Renal cortical epithelial cell (primary cell): ENCODE measurements around the gene LRRC63. TPM values are rescaled to one million over a fixed set of nuclear protein-coding genes. Genes with fewer than 3 reads are reported as not detected.

ENCODE experiments used
- DNase-seq: peaks from one replicate; pipeline ENCODE4 v3.0.0-alpha.2; 2011; ENCODE audit warnings: low read depth
- total RNA-seq: library from RNA; depleted of rRNA; stranded (reverse); fragments of >200 nt; gene quantifications from 2 replicates; pipeline ENCODE4 v1.2.3, GENCODE V29; 2014

LRRC63 gene
- total RNA-seq, 1 donor from 2014 or later: 0.20 TPM

DNA sequence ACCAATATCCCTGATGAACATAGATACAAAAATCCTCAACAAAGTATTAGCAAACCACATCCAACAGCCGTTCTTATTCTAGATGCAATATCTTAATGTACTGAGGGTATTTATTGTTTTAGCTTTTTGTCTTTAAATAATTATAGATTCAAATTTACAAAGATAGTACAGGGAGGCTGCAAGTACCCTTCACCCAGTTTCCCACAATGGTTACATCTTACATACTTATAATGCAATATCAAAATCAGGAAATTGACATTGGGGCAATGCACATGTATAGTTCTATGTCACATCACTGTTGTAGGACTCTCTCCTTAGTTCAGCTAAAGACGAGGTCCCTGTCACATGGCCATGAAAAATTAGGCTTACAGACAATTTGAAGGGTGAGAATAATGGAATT, 99.5 kb downstream of the LRRC63 start:
- no peak for DNase-seq

DNA sequence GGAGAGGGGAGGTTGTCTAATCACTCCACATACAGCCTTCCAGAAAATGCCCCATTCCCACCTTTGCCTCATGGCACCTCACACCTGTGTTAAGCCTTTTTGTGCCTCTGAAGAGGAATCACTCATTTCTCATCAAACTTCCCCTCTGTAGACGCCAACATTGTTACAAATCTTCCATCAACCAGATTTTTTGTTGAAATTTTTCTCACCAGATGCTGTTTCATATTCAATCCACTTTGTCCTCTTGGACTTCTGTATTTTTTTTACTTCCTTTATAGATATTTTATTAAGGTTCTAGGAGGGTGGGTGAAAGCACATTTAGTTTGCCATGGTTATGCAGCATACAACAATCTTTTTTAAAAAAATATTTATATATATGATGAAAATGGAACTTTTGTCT, 101.3 kb downstream of the LRRC63 start:
- DNase-seq: no peak

DNA sequence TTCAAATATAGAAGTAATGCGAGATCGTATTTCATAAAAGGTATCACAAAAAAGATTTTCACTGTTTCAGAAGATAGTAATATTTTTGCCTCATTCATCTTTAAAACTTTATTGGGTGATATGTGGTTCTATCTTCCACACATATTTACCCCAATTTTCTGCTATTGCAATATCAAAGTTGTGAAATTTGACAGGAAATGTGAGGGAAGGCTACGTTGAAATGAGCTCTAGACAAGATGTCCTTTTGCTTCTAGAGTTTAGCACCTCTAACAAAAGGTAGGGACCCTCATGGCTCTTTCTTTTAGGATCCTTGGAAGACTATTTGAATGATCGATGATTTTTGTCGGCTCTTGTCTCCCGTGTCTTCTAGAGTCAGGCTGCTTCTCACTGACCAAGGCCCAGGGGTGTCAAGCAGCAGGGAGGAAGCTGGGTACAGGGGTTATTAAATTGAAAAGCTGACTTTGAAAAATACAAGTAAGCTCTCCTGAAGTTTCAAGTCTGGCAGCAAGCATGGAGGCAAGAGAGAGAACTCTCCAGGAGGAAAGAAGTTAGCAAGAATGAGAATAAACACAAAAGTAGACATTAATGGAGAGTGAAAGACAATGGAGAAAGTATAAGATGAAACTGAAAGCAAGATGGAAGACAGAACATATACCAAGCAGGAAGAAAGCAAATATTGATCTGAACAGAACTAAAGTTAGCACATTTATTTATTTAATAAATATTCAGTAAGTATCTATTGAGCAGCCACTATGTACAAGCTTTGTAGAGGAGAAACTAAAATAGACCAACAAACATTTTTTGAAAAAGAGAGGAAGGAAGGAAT, 101.9 kb downstream of the LRRC63 start:
- DNase-seq: no peak

DNA sequence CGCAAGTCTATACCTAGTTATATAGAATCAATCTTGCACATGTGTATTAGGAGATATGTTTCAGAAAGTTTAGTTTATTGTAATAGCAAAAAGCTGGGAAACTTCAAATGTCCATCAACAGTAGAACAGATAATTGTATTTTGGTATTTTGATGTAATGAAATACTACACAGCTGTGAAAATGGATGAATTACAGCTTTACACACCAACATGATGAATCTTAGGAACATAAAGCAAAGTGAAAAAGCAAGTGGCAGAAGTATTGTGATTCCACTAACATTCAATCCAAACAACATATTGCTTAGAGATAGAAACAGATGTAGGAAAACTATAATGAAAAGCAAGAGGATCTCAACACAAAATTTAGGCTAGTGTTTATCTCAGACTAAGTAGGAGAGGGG, 102.9 kb downstream of the LRRC63 start:
- DNase-seq: no peak

DNA sequence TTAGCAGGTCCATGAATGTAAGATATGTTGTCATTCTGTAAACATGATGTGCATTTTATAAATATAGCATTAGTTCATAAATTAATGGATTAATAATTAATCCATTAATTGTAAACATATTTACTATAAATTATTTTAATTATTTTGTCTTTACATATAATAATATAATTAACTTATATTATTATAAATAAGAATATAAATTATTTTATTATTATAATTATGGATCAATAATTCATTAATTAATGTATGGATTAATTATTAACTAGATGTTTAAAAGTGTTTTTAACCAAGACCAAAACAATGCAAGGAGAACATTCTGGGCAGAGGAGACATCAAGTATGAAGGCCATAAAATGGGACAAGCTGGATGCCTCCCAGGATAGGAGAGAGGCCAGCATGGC, 103.3 kb downstream of the LRRC63 start:
- no peak for DNase-seq

DNA sequence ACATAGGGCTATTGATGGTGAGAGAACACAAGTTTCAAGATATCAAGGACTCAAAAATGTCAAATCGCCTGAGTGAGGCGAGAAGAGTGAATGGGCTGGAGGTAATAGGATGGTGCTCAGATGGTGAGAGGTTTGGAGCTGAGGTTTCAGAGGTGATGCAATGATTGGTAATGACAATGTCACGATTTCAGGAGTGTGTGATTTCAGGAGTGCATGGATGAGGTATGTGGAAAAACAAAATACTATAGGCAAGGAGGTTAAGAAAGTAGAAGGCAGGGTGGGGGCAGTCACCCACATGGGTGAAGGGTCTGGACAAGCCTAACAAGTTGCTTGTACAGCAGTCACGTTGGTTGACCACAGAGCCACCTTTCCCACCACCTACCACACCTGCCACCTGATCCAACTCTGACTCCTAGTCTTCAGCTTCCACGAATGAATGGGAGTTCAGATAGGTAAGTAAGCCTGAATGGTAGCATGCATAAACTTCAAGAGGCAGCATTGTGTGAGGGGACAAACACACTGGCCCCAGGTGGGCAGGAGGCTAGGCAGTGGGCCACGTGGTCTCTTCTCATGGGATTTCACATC, 103.9 kb downstream of the LRRC63 start:
- DNase-seq: no peak

DNA sequence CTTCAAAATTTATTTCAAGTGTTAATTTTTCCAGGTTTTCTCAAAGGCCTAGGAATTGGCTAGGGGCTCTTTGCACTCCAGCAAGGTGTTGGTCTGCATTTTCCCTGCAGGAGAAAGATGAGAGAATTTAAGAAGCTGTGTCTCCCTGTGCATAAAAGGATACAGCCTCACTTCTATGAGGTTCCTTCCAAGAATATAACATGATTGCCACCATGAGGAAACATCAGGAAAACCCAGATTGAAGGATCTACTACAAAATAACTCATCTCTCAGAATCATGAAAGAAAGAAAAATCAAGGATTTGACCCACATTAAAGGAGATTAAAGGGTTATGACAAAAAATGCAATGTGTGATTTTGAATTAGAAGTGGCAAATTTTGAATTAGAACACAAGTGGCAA, 105.4 kb downstream of the LRRC63 start:
- DNase-seq: peak; percentile 31

DNA sequence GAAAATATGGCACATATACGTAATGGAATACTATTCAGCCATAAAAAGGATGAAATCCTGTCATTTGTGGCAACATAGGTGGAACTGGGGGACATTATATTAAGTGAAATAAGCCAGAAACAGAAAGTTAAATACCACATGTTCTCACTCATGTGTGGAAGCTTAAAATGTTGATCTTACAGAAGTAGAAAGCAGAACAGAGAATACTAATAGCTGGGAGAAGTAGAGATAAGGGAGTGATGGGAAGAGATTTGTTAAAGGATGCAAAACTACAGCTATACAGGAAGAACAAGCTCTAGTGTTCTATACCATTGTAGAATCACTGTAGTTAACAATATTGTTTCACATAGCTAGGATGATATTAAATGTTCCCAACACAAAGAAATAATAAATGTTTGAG, 107.3 kb downstream of the LRRC63 start:
- no peak for DNase-seq

DNA sequence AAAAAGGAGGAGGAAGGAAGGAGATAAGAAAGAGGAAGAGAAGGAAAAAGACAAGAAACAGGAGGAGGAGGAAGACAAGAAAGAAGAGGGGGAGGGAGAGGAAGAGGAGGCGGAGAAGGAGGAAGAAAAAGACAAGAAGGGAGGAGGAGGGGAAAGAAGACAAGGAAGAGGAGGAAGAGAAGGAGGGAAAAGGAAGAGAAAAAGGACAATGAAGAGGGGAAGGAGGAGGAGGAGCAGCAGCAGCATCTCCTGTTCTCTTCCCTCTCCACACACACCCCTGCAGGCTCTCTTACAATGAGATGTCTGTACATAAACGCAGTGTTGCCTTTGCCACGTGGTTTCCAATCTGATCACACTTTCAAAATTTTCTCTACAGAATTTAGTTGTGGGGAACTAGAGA, 108.7 kb downstream of the LRRC63 start:
- no peak for DNase-seq

DNA sequence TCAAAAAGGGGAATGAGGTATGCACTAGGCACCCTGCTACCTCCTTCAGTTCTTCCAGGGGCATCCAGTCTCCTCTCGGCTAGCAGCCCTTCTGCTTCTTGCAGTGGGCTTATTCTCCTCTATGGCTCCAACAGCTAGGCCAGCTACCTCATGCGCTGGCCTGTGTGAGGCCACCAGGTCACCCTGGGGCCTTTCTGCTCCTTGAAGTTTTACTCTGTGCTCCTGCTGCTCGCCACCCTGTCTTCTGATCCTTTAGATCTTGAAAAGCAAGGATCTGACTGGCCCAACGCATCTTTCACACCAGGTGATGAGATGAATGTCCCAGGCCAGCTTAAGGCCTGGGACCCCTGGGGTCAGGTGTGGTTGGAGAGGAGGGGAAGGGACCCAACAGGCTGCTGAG, 109.1 kb downstream of the LRRC63 start:
- DNase-seq: no peak

DNA sequence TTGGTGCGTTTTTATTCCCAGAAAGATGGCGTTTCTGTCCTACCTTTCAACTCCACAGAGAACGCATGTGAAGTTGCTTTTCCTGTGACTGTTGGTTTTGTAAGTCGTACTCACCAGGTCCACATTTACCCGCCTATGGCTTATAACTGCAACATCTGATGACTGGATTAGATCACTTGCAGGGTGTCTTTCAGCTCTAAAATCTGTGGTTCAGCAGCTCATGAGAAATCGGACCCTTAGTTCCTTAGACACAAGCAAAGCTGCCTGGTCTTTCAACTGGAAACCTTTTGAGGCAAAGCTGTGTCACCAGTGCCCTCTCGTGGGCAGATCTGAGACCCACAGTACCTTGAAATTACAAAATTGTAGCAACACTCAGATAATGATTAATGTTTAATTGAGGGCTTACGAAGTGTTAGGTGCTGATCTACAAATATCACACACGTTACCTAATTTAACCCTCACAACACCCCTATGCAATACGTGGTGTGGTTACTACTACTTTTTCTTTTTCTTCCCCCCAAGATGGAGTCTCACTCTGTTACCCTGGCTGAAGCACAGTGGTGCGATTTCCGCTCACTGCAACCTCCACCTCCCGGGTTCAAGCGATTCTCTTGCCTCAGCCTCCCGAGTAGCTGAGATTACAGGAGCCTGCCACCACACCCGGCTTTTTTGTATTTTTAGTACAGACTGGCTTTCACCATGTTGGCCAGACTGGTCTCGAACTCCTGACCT, 109.9 kb downstream of the LRRC63 start:
- peak; percentile 68 for DNase-seq

DNA sequence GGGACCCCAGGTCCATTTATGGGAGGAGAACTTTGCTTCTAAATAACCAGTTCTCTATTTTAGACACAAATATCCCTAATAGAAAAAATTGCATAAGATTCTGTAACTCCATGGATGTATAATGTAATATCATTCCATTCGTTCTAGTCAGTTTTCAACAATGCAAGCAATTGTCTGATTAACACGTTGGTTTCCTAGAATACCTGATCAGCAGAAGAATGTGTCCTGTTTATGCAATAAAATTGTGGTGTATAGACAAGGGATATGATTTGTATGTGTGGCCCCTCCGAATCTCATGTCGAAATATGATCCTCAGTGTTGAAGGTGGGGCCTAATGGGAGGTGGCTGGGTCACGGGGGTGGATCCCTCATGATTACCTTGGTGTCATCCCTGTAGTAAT, 113.2 kb downstream of the LRRC63 start:
- no peak for DNase-seq

Other genes starting within 250 kb of the LRRC63 start
- 18.2 and 33.6 TPM in 2 replicates for gene ZC3H13, start 159.2 kb upstream of the LRRC63 start, total RNA-seq
- not detected in 2 replicates for gene CPB2, start 106.9 kb upstream of the LRRC63 start, total RNA-seq
- gene LCP1, start 29.8 kb upstream of the LRRC63 start, total RNA-seq: 0.40 and 5.4 TPM in 2 replicates
- gene RUBCNL, start 175.3 kb downstream of the LRRC63 start, total RNA-seq: 0.10 and 0.52 TPM in 2 replicates